Kidney (tissue), 14 donors: Measurements from ENCODE around the gene PCSK2. TPM values are rescaled to one million over a fixed set of nuclear protein-coding genes. Genes with fewer than 3 reads are reported as not detected.

ENCODE experiments used
- DNase-seq, 5 donors: peaks; one replicate each; pipeline ENCODE4 v3.0.0-alpha.2; 2013 to 2020
- FAIRE-seq: peaks from 2 replicates; lab custom pipeline; 2012; peaks lifted over from hg19 to GRCh38; lab: Jason Lieb, UNC
- H3K27ac ChIP-seq, 2 donors: one replicate each; pipeline ENCODE4 v1.7.0; 2013; ENCODE audit warnings: low read depth in 2 of 2, low read length in 2 of 2, inconsistent platforms in 1 of 2
- H3K27me3 ChIP-seq: one replicate; pipeline ENCODE4 v1.7.1; 2013; ENCODE audit warnings: low read length, inconsistent platforms; ENCODE audit not compliant: control insufficient read depth, insufficient read depth
- H3K36me3 ChIP-seq, 3 donors: one replicate each; pipeline versions ENCODE4 v1.7.0 to v1.7.1; 2013; ENCODE audit warnings: low read length in 3 of 3, control low read depth in 1 of 3, inconsistent platforms in 1 of 3; ENCODE audit not compliant: insufficient read depth in 3 of 3, control insufficient read depth in 2 of 3
- H3K4me1 ChIP-seq, 3 donors: one replicate each; pipeline versions ENCODE4 v1.7.0 to v1.7.1; 2013; ENCODE audit warnings: low read length in 3 of 3, inconsistent platforms in 1 of 3, low read depth in 1 of 3; ENCODE audit not compliant: control insufficient read depth in 2 of 3, insufficient read depth in 2 of 3
- H3K4me3 ChIP-seq, 3 donors: one replicate each; pipeline versions ENCODE4 v1.7.0 to v1.8.1; 2013; ENCODE audit warnings: low read length in 3 of 3, control low read depth in 1 of 3, inconsistent platforms in 1 of 3
- H3K9ac ChIP-seq, 3 donors: one replicate each; pipeline versions ENCODE4 v1.7.0 to v1.7.1; 2013; ENCODE audit warnings: low read length in 3 of 3, control low read depth in 1 of 3, inconsistent platforms in 1 of 3
- H3K9me3 ChIP-seq, 3 donors: one replicate each; pipeline versions ENCODE4 v1.7.0 to v1.7.1; 2013; ENCODE audit warnings: low read length in 3 of 3, control low read depth in 1 of 3, inconsistent platforms in 1 of 3; ENCODE audit not compliant: control insufficient read depth in 2 of 3, insufficient read depth in 1 of 3
- intact Hi-C: fragments of 100-400 bp; cut with DNase I; formaldehyde crosslinking; loops from one replicate; pipeline ENCODE4 v1.11.1; 2022
- polyA plus RNA-seq: library from polyadenylated mRNA; stranded (reverse); fragments of 350-450 nt; fragmentation: Illumina TruSeq; extraction: RNeasy Lipid Tissue Mini Kit (QIAGEN cat#74804); gene quantifications from one replicate; pipeline ENCODE4 v1.2.3, GENCODE V29; 2014; ENCODE audit warnings: low read depth, low replicate concordance; ENCODE audit not compliant: insufficient read depth
- total RNA-seq: library from RNA; stranded (reverse); fragmentation: NEBNext Ultra II Directional; extraction: Animal tissue kit (Norgen Biotek cat#: 25700); gene quantifications from one replicate; pipeline ENCODE4 v1.2.1, GENCODE V29; 2021
- TF ChIP-seq, protein P1 (sequence below): IDR thresholded peaks from 3 replicates; pipeline ENCODE4 v1.5.1; 2012; ENCODE audit warnings: mild to moderate bottlenecking, moderate library complexity, borderline replicate concordance; ENCODE audit not compliant: insufficient read depth; ENCODE audit errors: extremely low read depth
- donor health status: control.
- donor health status: control.
- donor health status: control.
- donor health status: control.
- donor health status: control.
- donor health status: DM: yes; HTN: yes; CAD: no.
- donor health status: Normal renal cell carcinoma (clear cell type).

PCSK2 gene
- total and polyA plus RNA-seq, 2 donors from 2014 or later = 0.22 to 0.54 TPM

DNA sequence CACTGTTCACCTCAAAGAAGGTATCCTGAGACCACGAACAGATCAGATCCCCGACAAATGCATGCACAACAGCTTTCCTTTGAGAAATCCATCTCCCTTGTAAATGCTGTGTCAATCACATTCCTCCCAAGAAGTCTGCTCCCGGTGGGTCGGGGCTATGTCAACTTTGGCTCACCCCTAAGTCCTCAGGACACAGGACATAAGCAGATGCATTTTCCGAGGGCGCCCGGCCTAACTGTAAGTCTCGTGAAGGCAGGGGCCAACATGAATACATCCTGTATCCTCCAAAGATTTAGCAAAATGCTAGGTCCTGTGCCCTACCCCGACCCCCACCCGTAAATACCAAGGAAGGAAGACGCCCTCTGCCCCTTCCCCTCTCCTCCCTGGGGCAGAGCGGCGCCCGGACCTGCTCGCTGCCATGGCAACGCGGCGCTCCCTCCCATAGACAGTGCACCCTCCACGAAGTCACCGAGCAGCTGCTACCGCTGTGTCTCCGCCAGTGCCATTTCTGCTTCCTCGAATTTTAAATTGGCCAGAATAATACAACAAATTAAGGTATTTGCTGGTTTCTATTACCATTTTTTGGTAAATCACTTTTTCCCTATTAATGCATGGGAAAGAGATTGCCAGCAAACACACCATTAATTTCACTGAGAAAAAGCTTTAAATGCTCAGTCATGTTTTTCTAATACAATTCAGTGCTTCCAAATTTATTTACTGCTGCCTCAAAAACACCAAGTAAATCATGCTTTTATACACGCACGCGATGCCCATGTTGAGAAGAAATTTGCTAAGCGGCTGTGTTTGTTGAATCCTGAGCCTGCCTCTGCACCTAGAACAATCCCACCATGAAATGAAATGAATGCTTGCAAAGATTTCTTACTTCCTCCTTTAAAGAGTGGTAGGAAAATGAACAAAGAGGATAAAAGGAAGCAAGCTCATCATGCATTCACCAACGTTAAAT lies 100.6 kb downstream of the PCSK2 start:
- Histone ChIP-seq H3K27me3 (no peaks in the 10 kb centered on the region), H3K9ac (no peak overlapping the region), H3K4me3 (no peak overlapping the region), H3K27ac (no peak overlapping the region), H3K4me1 (no peaks in the 10 kb centered on the region), H3K9me3 (no peaks in the 10 kb centered on the region), H3K36me3 (no peaks in the 10 kb centered on the region)
- no peak for FAIRE-seq
- TF ChIP-seq, protein P1, sequence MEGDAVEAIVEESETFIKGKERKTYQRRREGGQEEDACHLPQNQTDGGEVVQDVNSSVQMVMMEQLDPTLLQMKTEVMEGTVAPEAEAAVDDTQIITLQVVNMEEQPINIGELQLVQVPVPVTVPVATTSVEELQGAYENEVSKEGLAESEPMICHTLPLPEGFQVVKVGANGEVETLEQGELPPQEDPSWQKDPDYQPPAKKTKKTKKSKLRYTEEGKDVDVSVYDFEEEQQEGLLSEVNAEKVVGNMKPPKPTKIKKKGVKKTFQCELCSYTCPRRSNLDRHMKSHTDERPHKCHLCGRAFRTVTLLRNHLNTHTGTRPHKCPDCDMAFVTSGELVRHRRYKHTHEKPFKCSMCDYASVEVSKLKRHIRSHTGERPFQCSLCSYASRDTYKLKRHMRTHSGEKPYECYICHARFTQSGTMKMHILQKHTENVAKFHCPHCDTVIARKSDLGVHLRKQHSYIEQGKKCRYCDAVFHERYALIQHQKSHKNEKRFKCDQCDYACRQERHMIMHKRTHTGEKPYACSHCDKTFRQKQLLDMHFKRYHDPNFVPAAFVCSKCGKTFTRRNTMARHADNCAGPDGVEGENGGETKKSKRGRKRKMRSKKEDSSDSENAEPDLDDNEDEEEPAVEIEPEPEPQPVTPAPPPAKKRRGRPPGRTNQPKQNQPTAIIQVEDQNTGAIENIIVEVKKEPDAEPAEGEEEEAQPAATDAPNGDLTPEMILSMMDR = no peak
- intact Hi-C loops = no loop called here
- DNase-seq = peak in 4 of 5 donors; percentile 30 to 48 (median 40)

DNA sequence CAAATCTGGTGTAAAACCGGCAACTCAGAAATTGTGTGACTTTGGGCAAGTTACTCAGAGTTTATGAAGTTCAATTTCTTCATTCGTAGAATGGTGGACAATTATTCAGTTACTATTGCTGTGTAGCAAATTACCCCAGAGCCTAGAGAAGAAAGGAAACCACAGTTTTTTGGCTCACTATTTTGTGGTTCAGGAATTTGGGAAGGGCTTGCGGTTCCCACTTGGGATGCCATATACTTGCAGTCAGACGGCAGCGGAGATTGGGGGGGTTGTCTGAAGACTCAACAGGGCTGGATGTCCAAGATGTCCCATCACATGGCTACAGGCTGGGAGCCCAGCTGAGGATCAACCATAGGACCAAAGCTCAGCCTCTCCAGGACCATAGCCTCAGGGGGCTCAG lies 108.1 kb downstream of the PCSK2 start:
- Histone ChIP-seq H3K4me3 (no peak overlapping the region), H3K27ac (no peak overlapping the region), H3K27me3 (no peaks in the 10 kb centered on the region), H3K9me3 (no peaks in the 10 kb centered on the region), H3K36me3 (no peaks in the 10 kb centered on the region), H3K4me1 (no peaks in the 10 kb centered on the region), H3K9ac (no peak overlapping the region)
- intact Hi-C loops = no loop called here
- DNase-seq (no peak), FAIRE-seq (no peak)
- TF ChIP-seq, protein P1 = no peak

DNA sequence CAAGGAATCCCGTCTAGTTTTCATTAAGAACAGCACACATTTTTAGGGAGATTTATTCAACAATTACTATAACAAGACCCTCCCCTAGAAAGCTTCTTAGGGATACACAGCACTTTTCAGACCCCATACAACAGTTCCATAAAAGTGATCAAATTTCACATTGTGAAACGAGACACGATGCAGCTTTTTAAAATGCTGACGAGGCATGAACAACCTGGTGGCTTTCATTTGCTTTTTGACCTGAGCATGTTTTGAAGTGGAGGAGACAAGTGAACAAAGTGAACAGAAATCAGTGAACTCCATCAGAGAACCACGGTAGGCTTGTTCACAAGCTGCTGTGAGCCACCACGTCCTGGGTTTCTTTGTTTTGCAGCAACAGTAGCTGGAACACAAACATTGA lies 112.2 kb downstream of the PCSK2 start:
- FAIRE-seq = no peak
- Histone ChIP-seq H3K27ac (no peak overlapping the region), H3K36me3 (no peaks in the 10 kb centered on the region), H3K9ac (no peak overlapping the region), H3K4me1 (no peaks in the 10 kb centered on the region), H3K27me3 (no peaks in the 10 kb centered on the region), H3K9me3 (no peaks in the 10 kb centered on the region), H3K4me3 (no peak overlapping the region)
- peak in 1 of 5 donors; percentile 10 for DNase-seq
- TF ChIP-seq, protein P1 = no peak
- intact Hi-C loops = no loop called here
